Naive B cell (primary cell): ENCODE data around the gene CCSER2. TPM values are rescaled to one million over a fixed set of nuclear protein-coding genes. Genes with fewer than 3 reads are reported as not detected.
A peak's percentile ranks its signal among the peaks of the same experiment; 100 is the strongest.
"Not testable (repeated sequence)": the region's sequence is repeated elsewhere in the genome, so short reads cannot be mapped to it uniquely, and the experiment has no call there.

Source experiments
- ATAC-seq, 2 donors: fragments of 150-1000 bp; cut with Tn5 transposase; 2 replicates each; pipeline ENCODE4 v1.10.0; 2021; ENCODE audit warnings: low read depth in 2 of 2, mild to moderate bottlenecking in 2 of 2, moderate library complexity in 2 of 2
- DNase-seq: peaks from one replicate; pipeline ENCODE4 v3.0.0; 2022
- H3K27ac Mint-ChIP-seq, 6 donors: one replicate each; pipeline ENCODE4 v1.8.0; 2020 to 2022; ENCODE audit warnings: mild to moderate bottlenecking in 6 of 6, mixed read lengths in 6 of 6, moderate library complexity in 5 of 6, inconsistent platforms in 2 of 6
- H3K27me3 Mint-ChIP-seq, 3 donors: one replicate each; pipeline ENCODE4 v1.8.0; 2021 to 2022; ENCODE audit warnings: mixed read lengths in 3 of 3, mild to moderate bottlenecking in 1 of 3
- H3K36me3 Mint-ChIP-seq, 2 donors: one replicate each; pipeline ENCODE4 v1.8.0; 2020 to 2022; ENCODE audit warnings: mixed read lengths in 2 of 2, inconsistent platforms in 1 of 2, mild to moderate bottlenecking in 1 of 2
- H3K4me1 Mint-ChIP-seq, 3 donors: one replicate each; pipeline ENCODE4 v1.8.0; 2020 to 2022; ENCODE audit warnings: mixed read lengths in 3 of 3, inconsistent platforms in 1 of 3, mild to moderate bottlenecking in 1 of 3, moderate library complexity in 1 of 3
- H3K4me3 Mint-ChIP-seq, 8 donors: one replicate each; pipeline ENCODE4 v1.8.0; 2020 to 2022; ENCODE audit warnings: mild to moderate bottlenecking in 8 of 8, mixed read lengths in 8 of 8, moderate library complexity in 8 of 8, inconsistent platforms in 2 of 8
- H3K9me3 Mint-ChIP-seq, 7 donors: one replicate each; pipeline ENCODE4 v1.8.0; 2020 to 2022; ENCODE audit warnings: mixed read lengths in 7 of 7, mild to moderate bottlenecking in 5 of 7, inconsistent platforms in 2 of 7, moderate library complexity in 1 of 7
- polyA plus RNA-seq, 6 donors: library from polyadenylated mRNA; unstranded; fragments of 300-500 nt; fragmentation: Illumina TruSeq; gene quantifications; one replicate each; pipeline ENCODE4 v1.2.3, GENCODE V29; 2021; ENCODE audit warnings: low read depth in 6 of 6

Gene CCSER2
- polyA plus RNA-seq, 6 donors from 2014 or later = 19.4 to 45.1 (median 33.6) TPM

GRCh38 chr10:84296091-84296981 lies 32.1 kb upstream of the CCSER2 start:
- no peaks in the 10 kb centered on the region for H3K4me1 Mint-ChIP-seq
- no peak overlapping the region for H3K27ac Mint-ChIP-seq
- ATAC-seq = no peak
- no peaks in the 10 kb centered on the region for H3K36me3 Mint-ChIP-seq
- DNase-seq = no peak
- H3K27me3 Mint-ChIP-seq = peaks cover 13 to 30% (median 27%) of the 10 kb centered on the region in 3 donors
- peak overlapping the region in 1 of 8 donors; percentile 10 for H3K4me3 Mint-ChIP-seq
- H3K9me3 Mint-ChIP-seq = peaks cover 0 to 4% (median 0%) of the 10 kb centered on the region in 7 donors

- H3K27me3 Mint-ChIP-seq = peaks cover 22 to 42% (median 27%) of the 10 kb centered on the region in 3 donors
- no peaks in the 10 kb centered on the region for H3K4me1 Mint-ChIP-seq
- no peak overlapping the region for H3K4me3 Mint-ChIP-seq
- no peaks in the 10 kb centered on the region for H3K36me3 Mint-ChIP-seq
- DNase-seq (no peak), ATAC-seq (no peak)
- H3K9me3 Mint-ChIP-seq = peaks cover 0 to 4% (median 0%) of the 10 kb centered on the region in 7 donors
- H3K27ac Mint-ChIP-seq = no peak overlapping the region
Measured at GRCh38 chr10:84298057-84298456, 30.3 kb upstream of the CCSER2 start.

GRCh38 chr10:84302223-84302622 lies 26.2 kb upstream of the CCSER2 start:
- Mint-ChIP-seq H3K27ac (no peak overlapping the region), H3K36me3 (no peaks in the 10 kb centered on the region), H3K9me3 (peaks cover 0 to 4% (median 2%) of the 10 kb centered on the region in 7 donors), H3K4me1 (no peaks in the 10 kb centered on the region), H3K4me3 (no peak overlapping the region), H3K27me3 (peaks cover 35 to 55% (median 36%) of the 10 kb centered on the region in 3 donors)
- DNase-seq = no peak
- ATAC-seq = no peak

- ATAC-seq = no peak
- Mint-ChIP-seq H3K27me3 (peaks cover 22 to 58% (median 31%) of the 10 kb centered on the region in 3 donors), H3K36me3 (no peaks in the 10 kb centered on the region), H3K4me3 (no peak overlapping the region), H3K27ac (peak overlapping the region in 1 of 6 donors; percentile 44), H3K4me1 (peaks cover 0 to 4% (median 4%) of the 10 kb centered on the region in 3 donors), H3K9me3 (peaks cover 0 to 4% (median 0%) of the 10 kb centered on the region in 7 donors)
- no peak for DNase-seq
Measured at GRCh38 chr10:84306751-84307384, 21.5 kb upstream of the CCSER2 start.

GRCh38 chr10:84308021-84308420 lies 20.4 kb upstream of the CCSER2 start:
- no peak overlapping the region for H3K4me3 Mint-ChIP-seq

GRCh38 chr10:84308481-84309304 lies 19.7 kb upstream of the CCSER2 start:
- H3K4me3 Mint-ChIP-seq = no peak overlapping the region
- no peak for DNase-seq
- H3K36me3 Mint-ChIP-seq = no peaks in the 10 kb centered on the region
- no peak overlapping the region for H3K27ac Mint-ChIP-seq
- H3K9me3 Mint-ChIP-seq = peaks cover 0 to 5% (median 0%) of the 10 kb centered on the region in 7 donors
- peaks cover 0 to 4% (median 4%) of the 10 kb centered on the region in 3 donors for H3K4me1 Mint-ChIP-seq
- H3K27me3 Mint-ChIP-seq = peaks cover 22 to 51% (median 25%) of the 10 kb centered on the region in 3 donors
- ATAC-seq = no peak

More at GRCh38 chr10:84308021-84308420, 20.4 kb upstream of the CCSER2 start:
- Mint-ChIP-seq H3K9me3 (peaks cover 0 to 5% (median 0%) of the 10 kb centered on the region in 7 donors), H3K27me3 (peaks cover 22 to 50% (median 25%) of the 10 kb centered on the region in 3 donors), H3K36me3 (no peaks in the 10 kb centered on the region), H3K4me1 (peaks cover 0 to 4% (median 4%) of the 10 kb centered on the region in 3 donors), H3K27ac (no peak overlapping the region)
- DNase-seq (no peak), ATAC-seq (no peak)

GRCh38 chr10:84310470-84310869 lies 17.9 kb upstream of the CCSER2 start:
- ATAC-seq = no peak
- Mint-ChIP-seq H3K27me3 (peaks cover 16 to 54% (median 19%) of the 10 kb centered on the region in 3 donors), H3K4me1 (peaks cover 0 to 4% (median 4%) of the 10 kb centered on the region in 3 donors), H3K36me3 (no peaks in the 10 kb centered on the region), H3K4me3 (no peak overlapping the region), H3K27ac (no peak overlapping the region), H3K9me3 (peaks cover 0 to 5% (median 0%) of the 10 kb centered on the region in 7 donors)
- DNase-seq = no peak

- H3K4me1 Mint-ChIP-seq = peaks cover 0 to 8% (median 4%) of the 10 kb centered on the region in 3 donors
- ATAC-seq = no peak
- peaks cover 0 to 3% (median 0%) of the 10 kb centered on the region in 7 donors for H3K9me3 Mint-ChIP-seq
- no peak overlapping the region for H3K4me3 Mint-ChIP-seq
- H3K27ac Mint-ChIP-seq = no peak overlapping the region
- no peaks in the 10 kb centered on the region for H3K36me3 Mint-ChIP-seq
- DNase-seq = no peak
- peaks cover 7 to 53% (median 19%) of the 10 kb centered on the region in 3 donors for H3K27me3 Mint-ChIP-seq
Measured at GRCh38 chr10:84311576-84311975, 16.8 kb upstream of the CCSER2 start.

GRCh38 chr10:84312816-84313215 lies 15.6 kb upstream of the CCSER2 start:
- no peak for DNase-seq
- no peaks in the 10 kb centered on the region for H3K36me3 Mint-ChIP-seq
- no peak for ATAC-seq
- H3K4me1 Mint-ChIP-seq = peaks cover 0 to 17% (median 4%) of the 10 kb centered on the region in 3 donors
- H3K4me3 Mint-ChIP-seq = no peak overlapping the region
- H3K27me3 Mint-ChIP-seq = peaks cover 5 to 53% (median 17%) of the 10 kb centered on the region in 3 donors
- no peak overlapping the region for H3K27ac Mint-ChIP-seq
- peaks cover 0 to 3% (median 0%) of the 10 kb centered on the region in 7 donors for H3K9me3 Mint-ChIP-seq

GRCh38 chr10:84314275-84314674 lies 14.1 kb upstream of the CCSER2 start:
- H3K9me3 Mint-ChIP-seq = peaks cover 0 to 3% (median 0%) of the 10 kb centered on the region in 7 donors
- H3K27me3 Mint-ChIP-seq = peaks cover 0 to 41% (median 5%) of the 10 kb centered on the region in 3 donors

GRCh38 chr10:84317174-84317573 lies 11.2 kb upstream of the CCSER2 start:
- H3K9me3 Mint-ChIP-seq = no peaks in the 10 kb centered on the region
- H3K27ac Mint-ChIP-seq = peak overlapping the region in 1 of 6 donors; percentile 76
- ATAC-seq = no peak
- H3K27me3 Mint-ChIP-seq = peaks cover 3 to 21% (median 8%) of the 10 kb centered on the region in 3 donors
- no peaks in the 10 kb centered on the region for H3K36me3 Mint-ChIP-seq
- peaks cover 0 to 13% (median 0%) of the 10 kb centered on the region in 3 donors for H3K4me1 Mint-ChIP-seq
- no peak overlapping the region for H3K4me3 Mint-ChIP-seq
- no peak for DNase-seq

More at GRCh38 chr10:84314275-84314674, 14.1 kb upstream of the CCSER2 start:
- Mint-ChIP-seq H3K27ac (peak overlapping the region in 1 of 6 donors; percentile 18), H3K4me1 (peaks cover 0 to 13% (median 0%) of the 10 kb centered on the region in 3 donors), H3K4me3 (no peak overlapping the region), H3K36me3 (no peaks in the 10 kb centered on the region)
- DNase-seq = no peak
- no peak for ATAC-seq

- H3K36me3 Mint-ChIP-seq = no peaks in the 10 kb centered on the region
- H3K27ac Mint-ChIP-seq = no peak overlapping the region
- H3K4me1 Mint-ChIP-seq = peaks cover 0 to 7% (median 0%) of the 10 kb centered on the region in 3 donors
- H3K4me3 Mint-ChIP-seq = no peak overlapping the region
- H3K9me3 Mint-ChIP-seq = no peaks in the 10 kb centered on the region
- peaks cover 7 to 20% (median 15%) of the 10 kb centered on the region in 3 donors for H3K27me3 Mint-ChIP-seq
- ATAC-seq (no peak), DNase-seq (no peak)
Measured at GRCh38 chr10:84321902-84322301, 6.5 kb upstream of the CCSER2 start.

- not testable (repeated sequence) for H3K9me3 Mint-ChIP-seq, DNase-seq, H3K4me3 Mint-ChIP-seq, H3K4me1 Mint-ChIP-seq, ATAC-seq, H3K27ac Mint-ChIP-seq, H3K36me3 Mint-ChIP-seq
- peaks cover 7 to 20% (median 15%) of the 10 kb centered on the region in 3 donors for H3K27me3 Mint-ChIP-seq
Measured at GRCh38 chr10:84323566-84323965, 4.8 kb upstream of the CCSER2 start.
